Chondrocyte (in vitro differentiated cells): Measurements from ENCODE around the gene TBC1D9. TPM values are rescaled to one million over a fixed set of nuclear protein-coding genes. Genes with fewer than 3 reads are reported as not detected.
A peak's percentile ranks its signal among the peaks of the same experiment; 100 is the strongest.

Experiments
- DNase-seq: peaks from one replicate; pipeline ENCODE4 v3.0.0; 2021; ENCODE audit warnings: mixed read lengths, low spot score
- H3K27ac Mint-ChIP-seq: one replicate; pipeline ENCODE4 v1.8.0; 2021; ENCODE audit warnings: mild to moderate bottlenecking, moderate library complexity, mixed read lengths; ENCODE audit not compliant: unreplicated experiment
- H3K27me3 Mint-ChIP-seq: 2 replicates; pipeline ENCODE4 v1.8.0; 2021; ENCODE audit warnings: low read depth, mixed read lengths
- H3K36me3 Mint-ChIP-seq: 2 replicates; pipeline ENCODE4 v1.8.0; 2021; ENCODE audit warnings: low read depth, mixed read lengths
- H3K4me1 Mint-ChIP-seq: 2 replicates; pipeline ENCODE4 v1.8.0; 2021; ENCODE audit warnings: low read depth, mild to moderate bottlenecking, mixed read lengths
- H3K4me3 Mint-ChIP-seq: one replicate; pipeline ENCODE4 v1.8.0; 2021; ENCODE audit warnings: mild to moderate bottlenecking, moderate library complexity, mixed read lengths; ENCODE audit not compliant: unreplicated experiment
- H3K9me3 Mint-ChIP-seq: 2 replicates; pipeline ENCODE4 v1.8.0; 2021; ENCODE audit warnings: low read depth, mixed read lengths
- total RNA-seq: library from RNA; stranded (reverse); gene quantifications from 3 replicates; pipeline ENCODE4 v1.2.1, GENCODE V29; 2021
- TF ChIP-seq, protein P1 (sequence below): fragments of 200-600 bp; sonication (generic); IDR thresholded peaks from 2 replicates; pipeline ENCODE4 v1.5.0; 2021; ENCODE audit warnings: antibody characterized with exemption, mild to moderate bottlenecking, moderate library complexity

The TBC1D9 gene
- total RNA-seq, 1 donor from 2014 or later: 40.5 TPM

DNA sequence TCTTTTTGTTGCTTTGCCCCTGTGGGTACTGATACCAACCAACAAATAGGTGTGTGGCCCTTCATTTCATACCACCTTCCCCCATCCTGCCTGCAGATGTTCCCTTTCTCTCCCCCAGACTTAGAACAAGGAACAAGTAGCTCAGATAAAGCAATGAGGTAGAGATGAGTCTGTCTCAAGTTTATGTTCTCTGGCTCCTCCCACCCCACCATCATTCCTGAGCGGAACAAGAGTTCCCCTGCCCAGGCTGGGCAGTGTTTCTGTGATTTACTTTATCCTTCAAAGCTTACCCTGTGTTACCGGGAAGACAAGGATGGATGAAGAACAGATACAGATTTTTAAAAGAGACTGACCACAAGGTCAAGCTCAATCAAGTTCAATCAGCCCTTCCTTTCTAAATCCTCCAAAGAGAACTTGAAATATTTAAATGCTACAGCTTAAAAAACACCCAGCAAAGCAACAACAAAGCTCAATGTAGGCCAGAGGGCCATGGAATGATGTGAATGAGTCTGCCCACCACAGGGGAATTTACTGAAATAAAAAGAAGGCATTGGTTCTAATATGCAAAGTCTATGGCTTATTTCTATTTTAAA, 107.4 kb downstream of the TBC1D9 start:
- peaks cover 18% of the 10 kb centered on the region for H3K4me1 Mint-ChIP-seq
- no peak overlapping the region for H3K27ac Mint-ChIP-seq
- H3K9me3 Mint-ChIP-seq: no peaks in the 10 kb centered on the region
- TF ChIP-seq, protein P1, sequence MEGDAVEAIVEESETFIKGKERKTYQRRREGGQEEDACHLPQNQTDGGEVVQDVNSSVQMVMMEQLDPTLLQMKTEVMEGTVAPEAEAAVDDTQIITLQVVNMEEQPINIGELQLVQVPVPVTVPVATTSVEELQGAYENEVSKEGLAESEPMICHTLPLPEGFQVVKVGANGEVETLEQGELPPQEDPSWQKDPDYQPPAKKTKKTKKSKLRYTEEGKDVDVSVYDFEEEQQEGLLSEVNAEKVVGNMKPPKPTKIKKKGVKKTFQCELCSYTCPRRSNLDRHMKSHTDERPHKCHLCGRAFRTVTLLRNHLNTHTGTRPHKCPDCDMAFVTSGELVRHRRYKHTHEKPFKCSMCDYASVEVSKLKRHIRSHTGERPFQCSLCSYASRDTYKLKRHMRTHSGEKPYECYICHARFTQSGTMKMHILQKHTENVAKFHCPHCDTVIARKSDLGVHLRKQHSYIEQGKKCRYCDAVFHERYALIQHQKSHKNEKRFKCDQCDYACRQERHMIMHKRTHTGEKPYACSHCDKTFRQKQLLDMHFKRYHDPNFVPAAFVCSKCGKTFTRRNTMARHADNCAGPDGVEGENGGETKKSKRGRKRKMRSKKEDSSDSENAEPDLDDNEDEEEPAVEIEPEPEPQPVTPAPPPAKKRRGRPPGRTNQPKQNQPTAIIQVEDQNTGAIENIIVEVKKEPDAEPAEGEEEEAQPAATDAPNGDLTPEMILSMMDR: no peak
- no peak overlapping the region for H3K4me3 Mint-ChIP-seq
- no peaks in the 10 kb centered on the region for H3K27me3 Mint-ChIP-seq
- peaks cover 22% of the 10 kb centered on the region for H3K36me3 Mint-ChIP-seq
- DNase-seq: no peak

DNA sequence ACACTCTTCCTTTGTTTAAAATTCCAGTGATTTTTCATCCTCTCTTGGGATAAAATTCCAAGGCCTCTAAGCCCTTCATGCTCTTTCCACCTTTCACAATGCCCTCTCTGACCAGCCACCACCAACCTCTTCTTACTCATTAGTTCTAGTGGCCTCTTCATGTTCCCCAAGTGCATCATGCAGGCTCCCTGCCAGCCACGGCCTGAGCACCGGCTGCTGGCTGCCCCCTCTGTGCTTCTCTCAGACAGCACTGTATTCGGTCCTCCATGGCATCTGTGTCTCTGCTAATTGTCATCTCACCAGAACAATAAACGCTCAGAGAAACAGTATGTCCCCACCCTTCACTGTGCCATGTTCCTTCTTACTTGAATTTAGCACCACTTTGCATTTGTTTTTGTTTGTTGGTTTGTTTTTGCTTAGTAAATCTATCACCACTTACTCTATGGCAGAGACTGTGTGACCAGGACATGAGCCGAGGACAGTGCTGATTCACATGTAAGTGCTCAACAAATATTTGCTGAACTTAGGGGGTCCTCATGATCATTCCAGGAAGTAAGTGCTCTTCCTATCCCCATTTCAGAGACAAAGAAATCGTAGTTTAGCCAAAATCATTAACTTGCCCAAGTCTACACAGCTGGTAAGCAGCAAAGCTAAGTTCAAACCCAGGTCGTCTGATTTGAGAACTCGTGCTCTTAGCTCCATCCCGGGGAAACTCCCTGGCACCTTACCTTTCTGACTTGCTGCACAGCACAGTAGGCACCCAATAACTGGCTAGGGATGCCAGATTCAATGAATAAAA, 110.4 kb downstream of the TBC1D9 start:
- Mint-ChIP-seq H3K9me3 (no peaks in the 10 kb centered on the region), H3K36me3 (peaks cover 25% of the 10 kb centered on the region), H3K27ac (peak overlapping the region; percentile 4), H3K4me1 (peaks cover 3% of the 10 kb centered on the region), H3K4me3 (no peak overlapping the region), H3K27me3 (no peaks in the 10 kb centered on the region)
- DNase-seq: no peak
- TF ChIP-seq, protein P1: no peak

DNA sequence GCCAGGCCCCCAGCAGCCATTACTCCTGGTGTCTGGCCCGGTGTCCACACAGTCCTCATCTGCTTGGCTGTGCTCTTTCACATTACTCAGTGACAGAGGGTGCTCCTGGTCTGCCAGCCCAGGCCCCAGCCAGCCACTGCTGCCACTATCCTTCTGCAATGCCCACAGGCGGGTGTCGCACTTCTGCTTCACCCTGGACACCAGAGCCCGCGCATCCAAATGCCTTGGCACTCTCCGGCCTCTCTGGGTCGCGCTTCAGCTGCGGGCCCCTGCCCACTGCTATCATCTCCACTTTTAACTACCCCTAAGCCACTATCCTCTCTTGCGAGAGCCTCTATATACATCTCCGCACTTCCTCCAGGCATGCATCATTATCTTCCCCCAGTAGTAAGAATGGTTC, 111.0 kb downstream of the TBC1D9 start:
- H3K4me3 Mint-ChIP-seq: no peak overlapping the region
- peaks cover 3% of the 10 kb centered on the region for H3K4me1 Mint-ChIP-seq
- TF ChIP-seq, protein P1: no peak
- DNase-seq: no peak
- peak overlapping the region; percentile 4 for H3K27ac Mint-ChIP-seq
- H3K36me3 Mint-ChIP-seq: peaks cover 25% of the 10 kb centered on the region
- H3K9me3 Mint-ChIP-seq: no peaks in the 10 kb centered on the region
- no peaks in the 10 kb centered on the region for H3K27me3 Mint-ChIP-seq

DNA sequence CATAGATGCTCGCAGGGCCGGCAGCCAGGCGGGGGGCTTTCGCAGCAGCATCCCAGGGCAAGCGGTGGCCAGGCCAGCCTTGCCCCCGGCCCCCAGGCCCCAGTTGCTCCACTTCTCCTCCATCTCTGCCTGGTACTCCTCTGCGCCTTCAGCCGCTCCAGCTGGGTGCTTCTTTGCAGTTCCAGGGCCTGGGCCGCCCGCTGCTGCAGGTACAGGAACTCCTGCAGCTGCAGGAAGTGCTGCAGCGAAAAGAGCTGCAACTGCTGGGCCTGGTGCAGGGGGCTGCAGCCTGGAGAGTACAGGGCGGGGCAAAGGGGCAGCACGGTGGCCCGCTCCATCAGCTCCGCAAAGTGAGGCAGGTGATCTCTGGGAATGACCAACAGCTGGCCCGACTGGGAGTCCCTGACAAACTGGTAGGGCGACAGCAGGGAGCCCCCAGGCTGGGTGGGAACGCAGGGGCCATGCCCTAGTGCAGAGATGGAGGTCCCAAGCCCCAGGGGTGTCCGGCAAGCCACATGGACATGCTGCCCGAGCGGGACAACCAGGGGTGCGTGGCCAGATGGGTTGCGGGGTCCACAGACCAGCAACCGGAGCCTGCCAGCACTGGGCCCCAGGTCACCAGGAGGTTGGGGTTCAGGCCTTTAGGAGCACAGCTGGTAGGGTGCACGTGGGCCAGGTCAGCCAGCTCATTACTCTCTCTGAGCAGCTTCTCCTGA, 111.6 kb downstream of the TBC1D9 start:
- TF ChIP-seq, protein P1: no peak
- peaks cover 3% of the 10 kb centered on the region for H3K4me1 Mint-ChIP-seq
- no peaks in the 10 kb centered on the region for H3K9me3 Mint-ChIP-seq
- no peak overlapping the region for H3K4me3 Mint-ChIP-seq
- H3K27me3 Mint-ChIP-seq: no peaks in the 10 kb centered on the region
- DNase-seq: no peak
- no peak overlapping the region for H3K27ac Mint-ChIP-seq
- peaks cover 25% of the 10 kb centered on the region for H3K36me3 Mint-ChIP-seq

DNA sequence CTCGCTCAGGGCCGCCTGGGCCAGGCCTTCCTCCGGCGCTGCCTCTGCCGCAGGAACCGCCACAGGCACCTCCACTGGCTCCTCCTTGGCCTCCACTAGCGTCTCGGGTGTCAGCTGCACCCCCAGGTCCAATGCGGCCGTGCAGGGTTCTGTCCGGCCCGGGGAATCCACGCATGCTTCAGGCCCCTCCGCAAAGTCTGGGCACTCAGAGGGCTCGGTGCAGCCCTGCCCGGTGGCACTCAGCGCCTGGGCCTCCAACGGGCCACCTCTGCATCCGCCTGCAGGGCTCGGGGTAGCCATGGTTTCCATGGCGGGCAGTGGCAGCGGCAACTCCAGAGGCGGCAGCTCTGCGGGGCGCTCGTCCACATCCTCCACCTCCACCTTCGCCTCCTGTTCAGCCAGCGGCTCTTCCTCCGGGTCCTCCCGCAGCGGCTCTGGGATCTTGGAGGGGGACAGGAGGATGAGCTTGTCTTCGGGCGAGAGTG, 112.6 kb downstream of the TBC1D9 start:
- DNase-seq: no peak
- H3K4me1 Mint-ChIP-seq: peaks cover 3% of the 10 kb centered on the region
- TF ChIP-seq, protein P1: no peak
- no peak overlapping the region for H3K27ac Mint-ChIP-seq
- no peaks in the 10 kb centered on the region for H3K9me3 Mint-ChIP-seq
- H3K27me3 Mint-ChIP-seq: no peaks in the 10 kb centered on the region
- peaks cover 20% of the 10 kb centered on the region for H3K36me3 Mint-ChIP-seq
- H3K4me3 Mint-ChIP-seq: no peak overlapping the region
